ENCODE measurements around the gene HLTF.

The HLTF gene

GRCh38 chr3:149087208-149087607 is 875 bp upstream of the HLTF start:
- Histone ChIP-seq H3K9me3 (ENCODE audit: insufficient read depth, low read depth, low read length) (no peaks in the 10 kb centered on the region), H3K27ac (ENCODE audit: low read depth, low read length) (no peak overlapping the region), H3K9ac (ENCODE audit: low read depth, low read length) (no peak overlapping the region), H3K4me1 (ENCODE audit: insufficient read depth, low read length) (0 out of 2 replicates have a peak, but pooled peaks cover 4% of the 10 kb centered on the region), H3K36me3 (ENCODE audit: insufficient read depth, low read length) (peaks cover 19% of the 10 kb centered on the region), H3K4me3 (ENCODE audit: low read length) (no peak overlapping the region), H3K27me3 (ENCODE audit: insufficient read depth, low read length) (peaks cover 12% of the 10 kb centered on the region)
- 98% methylated on average over 15 of the region's 15 CpGs for WGBS

GRCh38 chr3:149085828-149086231 is 503 bp downstream of the HLTF start:
- WGBS: under 1% methylated on average over 21 of the region's 21 CpGs
- H3K4me1 ChIP-seq (ENCODE audit: insufficient read depth, low read length): 0 out of 2 replicates have a peak, but pooled peaks cover 4% of the 10 kb centered on the region
- H3K27me3 ChIP-seq (ENCODE audit: insufficient read depth, low read length): peaks cover 12% of the 10 kb centered on the region
- H3K36me3 ChIP-seq (ENCODE audit: insufficient read depth, low read length): peaks cover 25% of the 10 kb centered on the region
- peak overlapping the region; percentile 74 for H3K9ac ChIP-seq (ENCODE audit: low read depth, low read length)
- peak overlapping the region; percentile 86; the same call in 1 of the 2 replicates for H3K27ac ChIP-seq (ENCODE audit: low read depth, low read length)
- H3K9me3 ChIP-seq (ENCODE audit: insufficient read depth, low read depth, low read length): no peaks in the 10 kb centered on the region
- peak overlapping the region; percentile 74 for H3K4me3 ChIP-seq (ENCODE audit: low read length)

- no peak overlapping the region for H3K4me3 ChIP-seq (ENCODE audit: low read length)
- H3K36me3 ChIP-seq (ENCODE audit: insufficient read depth, low read length): peaks cover 34% of the 10 kb centered on the region
- no CpG with 5 or more reads among the region's 1 CpG for WGBS
- no peak overlapping the region for H3K27ac ChIP-seq (ENCODE audit: low read depth, low read length)
- 0 out of 2 replicates have a peak, but pooled peaks cover 4% of the 10 kb centered on the region for H3K4me1 ChIP-seq (ENCODE audit: insufficient read depth, low read length)
- no peak overlapping the region for H3K9ac ChIP-seq (ENCODE audit: low read depth, low read length)
- H3K27me3 ChIP-seq (ENCODE audit: insufficient read depth, low read length): peaks cover 4% of the 10 kb centered on the region
- H3K9me3 ChIP-seq (ENCODE audit: insufficient read depth, low read depth, low read length): no peaks in the 10 kb centered on the region
Observed at GRCh38 chr3:149081772-149082171, 4.6 kb downstream of the HLTF start.

GRCh38 chr3:149080699-149081091 is 5.6 kb downstream of the HLTF start:
- H3K9me3 ChIP-seq (ENCODE audit: insufficient read depth, low read depth, low read length): no peaks in the 10 kb centered on the region
- 0 out of 2 replicates have a peak, but pooled peaks cover 4% of the 10 kb centered on the region for H3K4me1 ChIP-seq (ENCODE audit: insufficient read depth, low read length)
- peaks cover 3% of the 10 kb centered on the region; the same call in 1 of the 2 replicates for H3K27me3 ChIP-seq (ENCODE audit: insufficient read depth, low read length)
- H3K27ac ChIP-seq (ENCODE audit: low read depth, low read length): no peak overlapping the region
- no peak overlapping the region for H3K4me3 ChIP-seq (ENCODE audit: low read length)
- H3K9ac ChIP-seq (ENCODE audit: low read depth, low read length): no peak overlapping the region
- H3K36me3 ChIP-seq (ENCODE audit: insufficient read depth, low read length): peaks cover 41% of the 10 kb centered on the region
- 100% methylated on average over 1 of the region's 2 CpGs for WGBS

GRCh38 chr3:149080011-149080698 is 6.2 kb downstream of the HLTF start:
- Histone ChIP-seq H3K4me3 (ENCODE audit: low read length) (no peak overlapping the region), H3K27me3 (ENCODE audit: insufficient read depth, low read length) (no peaks in the 10 kb centered on the region), H3K9ac (ENCODE audit: low read depth, low read length) (no peak overlapping the region), H3K27ac (ENCODE audit: low read depth, low read length) (no peak overlapping the region), H3K9me3 (ENCODE audit: insufficient read depth, low read depth, low read length) (no peaks in the 10 kb centered on the region), H3K4me1 (ENCODE audit: insufficient read depth, low read length) (0 out of 2 replicates have a peak, but pooled peaks cover 4% of the 10 kb centered on the region), H3K36me3 (ENCODE audit: insufficient read depth, low read length) (peaks cover 46% of the 10 kb centered on the region)
- WGBS: 97% methylated on average over 3 of the region's 3 CpGs

- Histone ChIP-seq H3K27me3 (ENCODE audit: insufficient read depth, low read length) (no peaks in the 10 kb centered on the region), H3K4me3 (ENCODE audit: low read length) (no peak overlapping the region), H3K4me1 (ENCODE audit: insufficient read depth, low read length) (no peaks in the 10 kb centered on the region), H3K27ac (ENCODE audit: low read depth, low read length) (no peak overlapping the region), H3K36me3 (ENCODE audit: insufficient read depth, low read length) (peaks cover 53% of the 10 kb centered on the region), H3K9me3 (ENCODE audit: insufficient read depth, low read depth, low read length) (no peaks in the 10 kb centered on the region), H3K9ac (ENCODE audit: low read depth, low read length) (no peak overlapping the region)
- WGBS: 96% methylated on average over 5 of the region's 5 CpGs
Observed at GRCh38 chr3:149077628-149078027, 8.7 kb downstream of the HLTF start.

- Histone ChIP-seq H3K9ac (ENCODE audit: low read depth, low read length) (no peak overlapping the region), H3K36me3 (ENCODE audit: insufficient read depth, low read length) (peaks cover 96% of the 10 kb centered on the region), H3K4me3 (ENCODE audit: low read length) (no peak overlapping the region), H3K27me3 (ENCODE audit: insufficient read depth, low read length) (no peaks in the 10 kb centered on the region), H3K4me1 (ENCODE audit: insufficient read depth, low read length) (no peaks in the 10 kb centered on the region), H3K27ac (ENCODE audit: low read depth, low read length) (no peak overlapping the region), H3K9me3 (ENCODE audit: insufficient read depth, low read depth, low read length) (no peaks in the 10 kb centered on the region)
- 93% methylated on average over 7 of the region's 8 CpGs for WGBS
Observed at GRCh38 chr3:149067883-149068282, 18.4 kb downstream of the HLTF start.

GRCh38 chr3:149061776-149062175 is 24.6 kb downstream of the HLTF start:
- Histone ChIP-seq H3K36me3 (ENCODE audit: insufficient read depth, low read length) (peaks cover 91% of the 10 kb centered on the region), H3K4me1 (ENCODE audit: insufficient read depth, low read length) (no peaks in the 10 kb centered on the region), H3K9ac (ENCODE audit: low read depth, low read length) (no peak overlapping the region), H3K4me3 (ENCODE audit: low read length) (no peak overlapping the region), H3K27me3 (ENCODE audit: insufficient read depth, low read length) (no peaks in the 10 kb centered on the region), H3K27ac (ENCODE audit: low read depth, low read length) (no peak overlapping the region), H3K9me3 (ENCODE audit: insufficient read depth, low read depth, low read length) (no peaks in the 10 kb centered on the region)
- 100% methylated on average over 1 of the region's 2 CpGs for WGBS

- Histone ChIP-seq H3K9ac (ENCODE audit: low read depth, low read length) (no peak overlapping the region), H3K36me3 (ENCODE audit: insufficient read depth, low read length) (peaks cover 89% of the 10 kb centered on the region), H3K9me3 (ENCODE audit: insufficient read depth, low read depth, low read length) (no peaks in the 10 kb centered on the region), H3K4me3 (ENCODE audit: low read length) (no peak overlapping the region), H3K27me3 (ENCODE audit: insufficient read depth, low read length) (no peaks in the 10 kb centered on the region), H3K27ac (ENCODE audit: low read depth, low read length) (no peak overlapping the region), H3K4me1 (ENCODE audit: insufficient read depth, low read length) (no peaks in the 10 kb centered on the region)
- WGBS: no CpG with 5 or more reads among the region's 1 CpG
Observed at GRCh38 chr3:149058602-149059001, 27.7 kb downstream of the HLTF start.

- Histone ChIP-seq H3K27me3 (ENCODE audit: insufficient read depth, low read length) (no peaks in the 10 kb centered on the region), H3K9ac (ENCODE audit: low read depth, low read length) (no peak overlapping the region), H3K27ac (ENCODE audit: low read depth, low read length) (no peak overlapping the region), H3K9me3 (ENCODE audit: insufficient read depth, low read depth, low read length) (no peaks in the 10 kb centered on the region; the same call in 1 of the 2 replicates), H3K4me1 (ENCODE audit: insufficient read depth, low read length) (no peaks in the 10 kb centered on the region), H3K36me3 (ENCODE audit: insufficient read depth, low read length) (peaks cover 89% of the 10 kb centered on the region), H3K4me3 (ENCODE audit: low read length) (no peak overlapping the region)
- 95% methylated on average over 1 of the region's 1 CpG for WGBS
Observed at GRCh38 chr3:149058198-149058597, 28.1 kb downstream of the HLTF start.

GRCh38 chr3:149055575-149055974 is 30.8 kb downstream of the HLTF start:
- H3K27me3 ChIP-seq (ENCODE audit: insufficient read depth, low read length): no peaks in the 10 kb centered on the region
- no peak overlapping the region for H3K27ac ChIP-seq (ENCODE audit: low read depth, low read length)
- H3K4me3 ChIP-seq (ENCODE audit: low read length): no peak overlapping the region
- peaks cover 89% of the 10 kb centered on the region for H3K36me3 ChIP-seq (ENCODE audit: insufficient read depth, low read length)
- no peak overlapping the region for H3K9ac ChIP-seq (ENCODE audit: low read depth, low read length)
- H3K4me1 ChIP-seq (ENCODE audit: insufficient read depth, low read length): no peaks in the 10 kb centered on the region
- over 99% methylated on average over 3 of the region's 3 CpGs for WGBS
- no peaks in the 10 kb centered on the region; the same call in 1 of the 2 replicates for H3K9me3 ChIP-seq (ENCODE audit: insufficient read depth, low read depth, low read length)
